ENCODE measurements around the gene CRKL.
"Not testable (repeated sequence)": the region's sequence is repeated elsewhere in the genome, so short reads cannot be mapped to it uniquely, and the experiment has no call there.

CRKL gene

DNA sequence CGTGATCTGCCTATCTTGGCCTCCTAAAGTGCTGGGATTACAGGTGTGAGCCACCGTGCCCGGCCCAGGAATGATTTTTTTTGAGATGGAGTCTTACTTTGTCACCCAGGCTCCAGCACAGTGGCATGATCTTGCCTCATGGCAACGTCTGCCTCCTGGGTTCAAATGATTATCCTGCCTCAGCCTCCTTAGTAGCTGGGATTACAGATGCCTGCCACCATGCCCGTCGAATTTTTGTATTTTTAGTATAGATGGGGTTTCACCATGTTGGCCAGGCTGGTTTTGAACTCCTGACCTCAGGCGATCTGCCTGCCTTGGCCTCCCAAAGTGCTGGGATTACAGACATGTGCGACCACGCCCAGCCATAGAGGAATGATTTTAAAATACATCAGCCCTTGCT lies 17.8 kb downstream of the CRKL start:
- DNase-seq: not testable (repeated sequence)

DNA sequence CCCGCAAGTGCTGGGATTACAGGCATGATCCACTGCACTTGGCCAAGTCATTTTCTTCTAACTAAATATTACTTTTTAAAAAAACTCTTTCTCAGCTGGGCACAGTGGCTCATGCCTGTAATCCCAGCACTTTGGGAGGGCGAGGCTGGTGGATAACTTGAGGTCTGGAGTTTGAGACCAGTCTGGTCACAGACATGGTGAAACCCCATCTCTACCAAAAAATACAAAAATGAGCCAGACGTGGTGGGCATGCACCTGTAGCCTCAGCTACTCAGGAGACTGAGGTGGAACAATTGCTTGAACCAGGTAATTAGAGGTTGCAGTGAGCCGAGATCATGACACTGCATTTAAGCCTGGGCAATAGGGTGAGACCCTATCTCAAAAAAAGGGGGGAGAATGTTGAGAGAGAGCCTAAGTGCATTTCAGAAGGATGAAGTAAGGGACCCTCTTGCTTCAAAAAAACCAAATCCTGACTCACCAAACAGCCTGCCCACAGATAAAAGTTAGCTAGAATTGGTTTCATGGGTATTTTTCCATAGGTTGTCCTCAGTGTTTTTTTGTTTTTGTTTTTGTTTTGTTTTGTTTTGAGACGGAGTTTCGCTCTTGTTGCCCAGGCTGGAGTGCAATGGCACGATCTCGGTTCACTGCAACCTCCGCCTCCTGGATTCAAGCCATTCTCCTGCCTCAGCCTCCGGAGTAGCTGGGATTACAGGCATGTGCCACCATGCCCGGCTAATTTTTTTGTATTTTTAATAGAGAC lies 18.8 kb downstream of the CRKL start:
- DNase-seq: not testable (repeated sequence)

DNA sequence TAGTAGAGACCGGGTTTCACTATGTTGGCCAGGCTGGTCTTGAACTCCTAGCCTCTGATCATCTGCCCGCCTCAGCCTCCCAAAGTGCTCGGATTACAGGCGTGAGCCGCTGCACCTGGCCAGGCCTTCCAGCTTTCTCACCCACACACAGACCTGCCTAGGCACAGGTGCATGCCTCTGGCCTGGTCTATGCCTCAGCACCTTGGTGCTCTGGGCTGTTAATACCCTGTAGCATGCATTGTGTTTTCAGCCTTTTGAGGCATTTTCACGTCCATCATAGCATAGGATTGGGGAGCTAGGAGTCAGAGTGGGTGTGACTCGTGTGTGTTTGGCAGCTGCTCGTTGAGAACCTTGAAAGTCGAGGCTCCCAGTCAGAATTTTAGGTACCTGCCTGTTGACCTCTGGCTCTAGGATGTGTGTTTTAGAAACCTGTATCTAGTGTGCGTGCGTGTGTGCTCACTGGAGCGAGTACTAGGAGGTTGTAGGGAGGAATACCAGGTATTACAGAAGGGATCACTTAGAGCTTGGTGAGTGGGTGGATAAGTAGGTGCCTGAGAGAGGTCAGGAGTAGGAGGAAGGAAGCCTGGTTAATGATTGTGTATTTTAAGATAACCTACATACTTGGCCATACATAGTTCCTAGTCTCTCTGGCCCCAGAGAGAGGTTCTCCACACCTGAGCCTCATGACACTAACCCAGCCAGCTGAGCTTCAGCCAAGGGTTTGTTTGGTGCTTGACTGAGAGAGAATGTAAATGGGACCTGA lies 20.0 kb downstream of the CRKL start:
- no peak for DNase-seq

DNA sequence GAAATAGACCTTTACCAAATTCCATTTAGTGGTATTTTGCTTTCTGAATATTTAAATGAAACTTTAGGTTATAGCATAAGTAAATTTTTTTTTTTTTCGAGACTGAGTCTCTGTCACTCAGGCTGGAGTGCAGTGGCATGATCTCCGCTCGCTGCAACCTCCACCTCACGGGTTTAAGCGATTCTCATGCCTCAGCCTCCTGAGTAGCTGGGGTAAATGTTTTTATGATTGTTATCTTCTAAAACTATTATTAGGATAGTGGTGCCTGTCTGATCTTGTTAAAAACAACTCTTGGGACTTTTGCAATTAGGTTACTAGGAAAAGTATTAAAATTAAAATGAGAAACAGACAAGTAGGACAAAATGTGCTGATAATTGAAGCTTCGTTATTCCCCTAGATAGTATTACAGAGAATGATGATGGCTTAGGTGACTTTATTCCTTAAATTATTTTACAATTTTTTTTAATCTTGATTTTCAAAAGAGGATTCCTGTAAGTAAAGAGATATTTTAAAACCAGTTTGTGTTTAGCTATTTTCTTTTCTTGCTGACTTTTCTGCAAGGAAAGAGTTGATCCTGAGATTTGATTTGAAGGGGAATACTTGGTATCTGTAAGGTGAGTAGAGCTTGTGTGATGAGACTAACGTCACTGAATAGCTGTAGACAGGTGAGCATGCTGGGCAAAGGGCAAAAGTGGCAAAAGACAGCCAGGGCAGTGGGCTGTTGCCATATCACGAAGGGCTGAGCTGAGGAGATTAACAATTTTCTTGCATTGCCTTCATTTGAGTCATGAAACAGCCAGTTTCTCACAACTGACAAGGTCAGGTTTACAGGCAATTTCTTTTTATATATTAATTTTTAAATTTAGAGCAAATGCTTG lies 20.8 kb downstream of the CRKL start:
- DNase-seq: no peak

DNA sequence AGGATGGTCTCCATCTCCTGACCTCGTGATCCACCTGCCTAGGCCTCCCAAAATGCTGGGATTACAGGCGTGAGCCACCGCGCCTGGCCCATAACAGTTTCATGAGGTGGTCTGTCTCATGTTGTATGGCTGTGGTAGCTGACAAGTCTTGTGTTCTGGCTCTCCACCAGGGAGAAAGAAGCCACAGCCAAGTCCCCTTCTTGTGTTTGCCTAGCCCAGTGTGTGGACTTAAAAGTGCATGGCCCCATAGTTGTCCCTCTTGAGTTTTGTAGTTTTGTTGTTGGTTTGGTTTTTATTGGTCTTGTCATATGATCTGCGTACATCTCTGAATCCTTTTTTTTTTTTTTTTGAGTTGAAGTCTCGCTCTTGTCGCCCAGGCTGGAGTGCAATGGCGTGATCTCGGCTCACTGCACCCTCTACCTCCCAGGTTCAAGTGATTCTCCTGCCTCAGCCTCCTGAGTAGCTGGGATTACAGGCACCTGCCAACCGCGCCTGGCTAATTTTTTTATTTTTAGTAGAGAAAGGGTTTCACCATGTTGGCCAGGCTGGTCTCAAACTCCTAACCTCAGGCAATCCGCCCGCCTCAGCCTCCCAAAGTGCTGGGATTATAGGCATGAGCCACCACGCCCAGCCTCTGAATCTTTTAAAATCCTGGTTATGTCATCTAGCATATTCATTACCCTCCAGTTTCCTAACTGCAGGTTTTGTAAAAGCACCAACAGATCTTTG lies 22.4 kb downstream of the CRKL start:
- DNase-seq: not testable (repeated sequence)

DNA sequence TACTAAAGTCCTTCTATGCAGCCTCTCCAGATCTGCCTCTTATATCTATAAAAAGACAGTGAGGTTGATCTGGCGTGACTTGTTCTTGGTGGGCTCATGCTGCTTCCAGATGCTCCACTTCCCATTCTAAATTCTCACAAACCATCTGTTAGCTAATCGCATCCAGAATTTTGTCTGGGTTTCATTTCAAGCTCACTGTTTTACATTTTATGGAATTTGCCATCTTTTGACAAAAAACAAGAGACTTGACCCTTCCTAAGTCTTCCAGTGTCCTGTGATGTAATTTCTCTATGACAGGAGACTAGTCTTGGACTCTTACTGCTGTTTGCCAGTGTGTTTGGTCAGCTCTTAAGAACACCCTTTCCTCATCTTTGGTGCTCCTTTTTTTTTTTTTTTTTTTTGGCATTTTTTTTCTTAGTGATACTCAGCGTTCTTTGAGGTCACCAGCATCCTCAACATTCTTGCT lies 23.0 kb downstream of the CRKL start:
- DNase-seq: no peak

DNA sequence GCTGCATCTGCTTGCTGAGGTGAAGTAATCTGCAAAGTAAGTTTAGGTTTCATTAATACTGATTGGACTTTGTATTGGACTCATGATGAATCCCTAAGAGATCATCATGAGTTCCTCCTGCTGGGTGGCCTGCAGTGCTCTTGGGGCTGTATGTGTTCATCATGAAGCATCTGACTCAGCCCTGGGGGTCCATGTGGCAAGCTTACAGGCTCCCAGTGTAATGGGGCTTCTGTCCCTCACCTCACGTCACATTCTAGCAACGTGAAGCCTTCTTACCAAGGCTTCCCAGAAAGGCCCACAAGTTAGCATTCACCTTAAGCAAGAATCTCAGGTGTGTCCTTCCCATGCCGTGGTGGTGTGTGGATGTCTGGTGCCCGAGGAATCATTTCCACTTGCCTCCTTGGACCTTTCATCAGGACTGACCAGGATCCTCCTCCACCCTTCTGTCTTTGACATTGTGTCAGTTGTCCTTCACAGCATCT lies 23.7 kb downstream of the CRKL start:
- no peak for DNase-seq

DNA sequence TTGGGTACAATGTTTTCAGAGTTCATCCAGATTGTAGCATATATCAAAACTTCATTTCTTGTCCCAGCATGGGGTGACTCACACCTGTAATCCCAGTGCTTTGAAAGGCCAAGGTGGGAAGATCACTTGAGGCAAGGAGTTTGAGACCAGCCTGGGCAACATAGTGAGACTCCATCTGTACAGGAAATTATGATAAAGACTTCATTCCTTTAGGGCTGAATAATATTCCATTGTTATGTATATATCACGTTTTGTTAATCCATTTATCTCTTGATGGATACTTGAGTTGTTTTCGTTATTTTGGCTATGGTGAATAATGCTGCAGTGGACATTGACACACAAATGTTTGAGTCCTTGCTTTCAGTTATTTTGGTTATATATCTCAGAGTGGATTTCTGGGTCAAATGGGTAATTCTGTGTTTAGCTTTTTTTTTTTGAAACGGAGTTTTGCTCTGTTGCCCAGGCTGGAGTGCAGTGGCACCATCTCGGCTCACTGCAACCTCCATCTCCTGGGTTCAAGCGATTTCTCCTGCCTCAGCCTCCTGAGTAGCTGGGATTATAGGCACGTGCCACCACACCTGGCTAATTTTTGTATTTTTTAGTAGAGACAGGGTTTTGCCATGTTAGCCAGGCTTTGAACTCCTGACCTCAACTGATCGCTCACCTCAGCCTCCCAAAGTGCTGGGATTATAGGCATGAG lies 25.1 kb downstream of the CRKL start:
- DNase-seq: not testable (repeated sequence)

DNA sequence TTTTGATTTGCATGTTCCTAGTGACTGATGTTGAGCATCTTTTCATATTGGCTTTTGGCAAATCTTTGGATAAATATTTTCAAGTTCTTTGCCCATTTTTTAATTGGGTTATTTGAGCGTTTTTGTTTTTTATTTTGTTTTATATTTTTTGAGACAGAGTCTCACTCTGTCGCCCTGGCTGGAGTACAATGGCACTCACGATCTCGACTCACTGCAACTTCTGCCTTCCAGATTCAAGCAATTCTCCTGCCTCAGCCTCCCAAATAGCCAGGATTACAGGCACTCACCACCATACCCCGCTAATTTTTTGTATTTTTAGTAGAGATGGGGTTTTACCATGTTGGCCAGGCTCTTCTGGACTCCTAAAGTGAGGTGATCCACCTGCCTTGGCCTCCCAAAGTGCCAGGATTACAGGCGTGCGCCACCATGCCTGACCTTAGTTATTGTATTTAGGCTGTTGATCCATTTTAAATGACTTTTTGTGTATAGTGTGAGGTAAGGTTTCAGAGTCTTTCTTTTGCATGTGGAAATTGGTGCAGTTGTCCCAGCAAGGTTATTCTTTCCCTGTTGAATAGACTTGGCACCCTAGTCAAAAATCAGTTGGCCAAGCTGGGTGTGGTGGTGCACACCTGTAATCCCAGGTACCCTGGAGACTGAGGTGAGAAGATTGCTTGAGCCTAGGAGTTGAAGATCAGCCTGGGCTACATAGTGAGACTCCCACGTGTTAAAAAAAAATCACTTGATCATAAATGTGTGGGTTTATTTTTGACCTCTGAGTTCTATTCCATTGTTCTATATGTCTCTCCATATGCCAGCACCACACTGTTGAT lies 26.1 kb downstream of the CRKL start:
- DNase-seq: no peak

DNA sequence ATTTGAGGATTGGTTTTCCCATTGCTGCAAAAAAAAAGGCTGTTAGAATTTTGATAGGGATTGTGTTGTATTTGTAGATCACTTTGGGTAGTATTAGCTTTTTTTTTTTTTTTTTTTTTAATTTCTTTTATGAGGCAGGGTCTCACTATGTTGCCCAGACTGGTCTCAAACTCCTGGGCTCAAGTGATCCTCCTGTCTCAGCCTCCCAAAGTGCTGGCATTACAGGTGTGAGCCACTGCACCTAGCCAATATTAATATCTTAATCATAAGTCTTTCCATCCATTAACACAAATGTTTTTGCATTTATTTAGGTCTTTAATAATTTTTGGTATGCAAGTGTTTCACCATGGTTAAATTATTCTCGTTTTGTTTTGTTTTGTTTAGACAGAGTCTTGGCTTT lies 26.8 kb downstream of the CRKL start:
- DNase-seq: no peak

DNA sequence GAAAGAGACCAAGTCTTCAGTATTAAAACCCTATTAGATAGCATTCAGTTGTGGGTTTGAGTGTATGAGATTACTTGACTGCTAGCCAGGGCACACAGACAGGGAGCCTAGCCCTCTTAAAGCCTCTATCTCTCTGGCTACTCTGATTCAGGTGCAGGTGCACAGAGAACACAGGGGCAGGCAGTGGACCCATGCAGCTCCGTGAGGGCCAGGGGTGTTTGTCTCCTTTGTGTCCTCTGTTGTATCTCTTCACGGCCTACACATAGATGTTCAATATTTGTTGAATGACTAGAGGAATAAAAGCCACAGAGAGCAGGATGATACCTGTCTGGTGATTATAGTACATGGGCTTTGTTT lies 28.3 kb downstream of the CRKL start:
- DNase-seq: no peak

DNA sequence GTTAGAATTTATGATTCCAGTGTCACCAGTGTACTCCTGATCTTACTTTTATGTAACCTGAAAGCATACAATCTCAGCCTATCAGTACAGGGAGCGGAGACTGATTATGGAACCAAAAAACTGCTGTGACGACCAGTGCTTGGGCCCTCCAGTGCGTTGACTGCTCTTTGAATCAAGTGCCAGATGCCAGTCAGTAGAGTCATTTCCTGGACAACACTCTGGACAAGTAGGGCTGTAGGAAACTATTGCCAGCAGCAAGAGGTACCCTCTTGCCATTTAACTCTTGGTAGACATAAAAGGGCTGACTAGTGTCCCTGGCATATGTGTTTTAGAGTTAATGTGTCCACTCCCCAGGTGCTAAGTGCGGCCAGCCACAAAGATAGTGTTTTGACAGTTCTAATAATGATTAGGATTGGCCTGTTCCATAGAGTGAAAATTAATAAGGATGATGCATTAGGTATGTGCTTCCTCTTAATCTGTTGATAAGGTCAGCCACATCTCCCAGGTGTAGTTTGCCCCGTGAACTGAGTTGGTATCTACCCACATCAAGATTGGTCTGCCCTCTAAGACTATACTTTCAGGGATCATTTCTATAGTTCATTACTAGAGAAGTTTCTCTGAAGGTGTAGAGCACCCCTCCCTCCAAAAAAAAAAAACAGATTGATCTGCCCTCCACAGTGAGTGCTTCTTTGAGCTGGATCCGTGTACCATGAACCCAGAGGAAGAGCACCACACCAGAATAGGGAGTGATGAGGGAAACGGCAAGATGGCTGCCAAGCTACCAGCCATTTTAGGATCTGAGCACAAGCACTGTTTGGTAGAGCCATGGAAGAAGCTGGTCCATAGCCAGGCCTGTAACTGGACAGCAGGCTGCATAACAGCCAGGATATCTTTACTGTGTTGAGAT lies 29.1 kb downstream of the CRKL start:
- DNase-seq: peak; percentile 72

DNA sequence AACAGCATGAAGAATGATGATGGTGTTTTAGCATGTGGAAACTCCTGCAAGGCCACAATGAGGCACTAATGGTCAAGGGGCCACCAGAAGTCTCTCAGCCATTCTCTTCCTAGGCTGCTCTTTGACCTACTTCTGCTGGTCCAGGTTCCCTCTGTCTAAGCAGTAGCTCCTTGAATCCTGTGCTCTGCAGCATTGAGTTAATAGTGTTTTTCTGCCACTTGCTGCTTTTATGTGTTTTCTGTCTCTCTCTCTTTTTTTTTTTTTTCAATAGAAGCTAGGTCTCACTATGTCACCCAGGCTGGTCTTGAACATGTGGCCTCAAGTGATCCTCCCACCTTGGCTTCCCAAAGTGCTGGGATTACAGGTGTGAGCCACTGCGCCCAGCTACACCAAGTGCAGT lies 29.8 kb downstream of the CRKL start:
- DNase-seq: no peak

DNA sequence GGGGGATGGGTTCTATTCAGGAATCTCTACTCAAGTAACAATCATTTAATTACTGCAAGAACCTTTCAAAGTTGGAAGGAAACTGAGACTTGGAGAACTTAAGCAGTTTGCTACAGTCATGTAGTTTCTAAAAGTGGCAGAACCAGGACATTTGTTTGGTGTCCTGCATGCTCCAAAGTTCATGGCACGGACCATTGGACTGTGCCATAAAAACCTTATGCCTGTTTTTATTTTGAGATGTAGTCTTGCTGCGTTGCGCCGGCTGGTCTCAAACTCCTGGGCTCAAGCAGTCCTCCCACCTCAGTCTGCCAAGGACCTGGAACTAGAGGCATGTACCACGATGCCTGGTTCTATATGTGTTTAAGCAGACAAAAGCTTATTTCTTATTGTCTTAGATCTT lies 31.2 kb downstream of the CRKL start:
- no peak for DNase-seq

DNA sequence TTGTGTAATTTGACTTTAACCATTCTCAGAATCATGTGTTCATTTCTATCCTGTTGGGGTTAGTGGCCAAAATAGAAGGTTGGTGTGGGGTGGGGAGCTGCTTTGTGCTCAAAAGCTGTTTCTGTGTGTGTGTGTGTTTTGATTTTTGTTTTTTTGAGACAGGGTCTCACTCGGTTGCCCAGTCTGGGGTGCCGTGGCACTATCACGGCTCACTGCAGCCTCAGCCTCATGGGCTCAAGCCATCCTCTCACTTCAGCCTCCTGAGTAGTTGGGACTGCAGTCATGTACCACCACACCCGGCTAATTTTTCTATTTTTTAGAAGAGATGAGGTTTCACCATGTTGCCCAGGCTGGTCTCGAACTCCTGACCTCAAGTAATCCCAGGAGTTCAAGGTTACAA lies 31.8 kb downstream of the CRKL start:
- DNase-seq: no peak

DNA sequence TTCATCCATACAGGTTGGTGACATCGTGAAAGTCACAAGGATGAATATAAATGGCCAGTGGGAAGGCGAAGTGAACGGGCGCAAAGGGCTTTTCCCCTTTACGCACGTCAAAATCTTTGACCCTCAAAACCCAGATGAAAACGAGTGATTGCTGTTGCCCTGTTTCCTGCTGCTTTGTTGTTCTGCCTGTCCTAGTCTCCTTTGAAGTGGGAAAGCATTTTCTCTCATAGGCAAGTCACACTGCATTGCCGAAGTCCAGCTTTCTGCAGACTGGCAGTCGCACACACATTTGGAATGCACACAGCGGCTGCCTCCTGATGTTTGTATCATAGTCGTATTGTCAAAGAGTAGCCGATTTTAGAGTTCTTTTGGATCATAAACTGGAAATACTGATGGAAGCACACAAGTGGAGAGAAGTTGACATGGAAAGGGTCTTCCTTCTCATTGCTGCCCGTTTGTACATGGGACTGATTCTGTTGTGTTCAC lies 32.5 kb downstream of the CRKL start:
- no peak for DNase-seq

DNA sequence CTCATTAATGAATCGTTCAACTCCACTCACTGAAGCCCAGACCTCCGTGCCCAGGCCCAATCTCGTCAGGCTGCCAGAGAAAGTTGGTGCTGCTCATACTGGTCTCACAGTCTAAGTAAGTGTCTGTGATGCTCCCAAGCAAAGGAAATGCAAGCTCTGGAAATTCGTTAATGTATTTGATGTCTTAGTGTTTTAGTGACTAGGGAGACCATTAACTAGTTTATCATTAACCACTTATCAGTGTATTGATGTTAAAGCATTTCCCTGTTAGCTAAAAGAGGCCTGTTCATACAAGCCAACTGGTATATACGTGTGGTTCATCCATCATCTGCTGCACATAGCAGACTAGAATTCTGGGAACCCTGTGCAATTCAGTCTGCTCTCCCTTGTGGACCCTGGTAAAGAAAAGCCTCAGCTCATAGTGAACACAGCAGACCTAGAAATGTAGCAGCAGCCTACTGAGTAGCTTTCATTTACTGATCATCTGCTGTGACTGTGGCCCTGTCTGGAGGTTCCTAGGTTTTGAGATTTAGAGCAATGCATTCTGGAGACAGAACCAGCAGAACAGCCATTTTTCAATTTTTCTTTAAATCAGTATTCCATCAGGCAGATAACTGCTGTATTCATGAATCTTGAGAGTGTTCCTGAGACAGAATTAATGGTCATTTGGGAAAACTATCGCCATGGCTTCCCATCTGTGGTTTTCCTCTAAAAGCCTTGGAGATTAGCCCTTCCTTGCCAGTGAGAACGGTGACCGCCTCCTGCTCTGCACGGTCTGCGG lies 34.1 kb downstream of the CRKL start:
- DNase-seq: no peak

DNA sequence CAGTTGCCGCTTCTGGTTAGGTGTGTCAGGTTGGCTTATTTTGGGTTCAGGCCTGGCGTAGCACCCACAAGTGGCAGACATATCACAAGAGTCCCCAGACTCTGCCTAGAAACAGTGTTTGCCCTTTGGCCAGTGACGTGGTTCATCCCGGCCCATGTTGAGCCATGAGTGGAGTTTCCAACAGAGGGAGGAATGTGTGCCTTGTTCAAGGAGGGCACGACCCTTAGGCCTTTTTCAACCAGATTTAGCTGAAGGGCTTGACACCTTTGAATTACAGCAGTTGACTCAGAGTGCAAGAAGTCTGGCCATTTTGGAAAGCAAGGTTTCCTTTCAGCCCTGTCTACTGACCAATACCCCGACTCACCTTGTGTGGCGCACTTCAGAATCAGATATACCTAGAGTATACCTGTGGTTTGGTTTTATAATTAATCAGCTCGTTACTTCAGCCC lies 34.7 kb downstream of the CRKL start:
- DNase-seq: no peak

Measured in EL (cell line).